ENCODE results near the gene CTIF.

Gene CTIF

GRCh38 chr18:48736321-48737260, 197.8 kb downstream of the CTIF start:
- no peak for DNase-seq

- DNase-seq = no peak
Measured at GRCh38 chr18:48739266-48740067, 200.6 kb downstream of the CTIF start.

- DNase-seq = no peak
Measured at GRCh38 chr18:48740068-48740440, 201.2 kb downstream of the CTIF start.

GRCh38 chr18:48740851-48741485, 202.1 kb downstream of the CTIF start:
- DNase-seq = no peak

GRCh38 chr18:48741866-48742265, 203.0 kb downstream of the CTIF start:
- DNase-seq = no peak

- DNase-seq = no peak
Measured at GRCh38 chr18:48742304-48742703, 203.5 kb downstream of the CTIF start.

- peak; percentile 13 for DNase-seq
Measured at GRCh38 chr18:48742706-48743475, 204.1 kb downstream of the CTIF start.

GRCh38 chr18:48743886-48744285, 205.1 kb downstream of the CTIF start:
- no peak for DNase-seq

GRCh38 chr18:48745293-48745692, 206.5 kb downstream of the CTIF start:
- DNase-seq = no peak

GRCh38 chr18:48749768-48750167, 210.9 kb downstream of the CTIF start:
- DNase-seq = no peak

- DNase-seq = peak; percentile 18
Measured at GRCh38 chr18:48750485-48751175, 211.8 kb downstream of the CTIF start.

- no peak for DNase-seq
Measured at GRCh38 chr18:48751727-48752468, 213.1 kb downstream of the CTIF start.

- DNase-seq = no peak
Measured at GRCh38 chr18:48752478-48752877, 213.6 kb downstream of the CTIF start.

- DNase-seq = no peak
Measured at GRCh38 chr18:48752928-48753327, 214.1 kb downstream of the CTIF start.

- DNase-seq = no peak
Measured at GRCh38 chr18:48753691-48754090, 214.9 kb downstream of the CTIF start.

GRCh38 chr18:48754559-48754958, 215.7 kb downstream of the CTIF start:
- no peak for DNase-seq

GRCh38 chr18:48754993-48755473, 216.2 kb downstream of the CTIF start:
- DNase-seq = no peak

GRCh38 chr18:48756511-48757226, 217.8 kb downstream of the CTIF start:
- DNase-seq = no peak

GRCh38 chr18:48757367-48757766, 218.5 kb downstream of the CTIF start:
- DNase-seq = no peak

GRCh38 chr18:48757906-48758305, 219.1 kb downstream of the CTIF start:
- DNase-seq = no peak

Measured in hematopoietic multipotent progenitor cell treated with erythropoietin and hydrocortisone succinate and interleukin-3 and kit ligand, for 4 days (in vitro differentiated cells).